ENCODE results near the gene ATXN2. TPM values are rescaled to one million over a fixed set of nuclear protein-coding genes. Genes with fewer than 3 reads are reported as not detected.

ATXN2 gene
- total RNA-seq, 1 experiment from 2014 or later: 56.3 TPM

- TF ChIP-seq E2F4 (CRISPR knock-in tag; IDR thresholded peaks at IDR 0.05; ENCODE audit: borderline replicate concordance, low read depth) (no peak), MAX (CRISPR knock-in tag; IDR thresholded peaks at IDR 0.05) (peak; percentile 86), PREB (CRISPR knock-in tag; IDR thresholded peaks at IDR 0.05; ENCODE audit: borderline replicate concordance) (no peak), CREB1 (CRISPR knock-in tag; IDR thresholded peaks at IDR 0.05) (no peak), SMAD4 (CRISPR knock-in tag; IDR thresholded peaks at IDR 0.05) (no peak), ATF1 (CRISPR knock-in tag; IDR thresholded peaks at IDR 0.05) (no peak), AR (CRISPR knock-in tag; IDR thresholded peaks at IDR 0.05) (no peak), HMGXB4 (CRISPR knock-in tag; IDR thresholded peaks at IDR 0.05) (peak; percentile 74; the same call in 1 of the 2 replicates), ESRRA (CRISPR knock-in tag; IDR thresholded peaks at IDR 0.05; ENCODE audit: borderline replicate concordance) (no peak), ATF6 (CRISPR knock-in tag; IDR thresholded peaks at IDR 0.05) (no peak), MXD4 (CRISPR knock-in tag; IDR thresholded peaks at IDR 0.05; ENCODE audit: borderline replicate concordance) (no peak), CTCF (IDR thresholded peaks at IDR 0.05) (peak; percentile 35; the same call in 1 of the 2 replicates), ERG (CRISPR knock-in tag; IDR thresholded peaks at IDR 0.05) (no peak; the same call in 1 of the 2 replicates), CBFB (CRISPR knock-in tag; IDR thresholded peaks at IDR 0.05; ENCODE audit: low read depth) (no peak), EMX1 (CRISPR knock-in tag; IDR thresholded peaks at IDR 0.05) (no peak), ZNF232 (CRISPR knock-in tag; IDR thresholded peaks at IDR 0.05) (no peak), ZNF416 (CRISPR knock-in tag; IDR thresholded peaks at IDR 0.05) (0 out of 2 replicates have a peak, but pooled peaks have one; percentile 29), TEAD4 (CRISPR knock-in tag; IDR thresholded peaks at IDR 0.05) (no peak), JAZF1 (CRISPR knock-in tag; IDR thresholded peaks at IDR 0.05) (no peak), RELA (CRISPR knock-in tag; IDR thresholded peaks at IDR 0.05; ENCODE audit: borderline replicate concordance) (no peak), ZNF423 (CRISPR knock-in tag; IDR thresholded peaks at IDR 0.05) (peak; percentile 80), NFYB (CRISPR knock-in tag; conservative IDR thresholded peaks at IDR 0.05; ENCODE audit: low read depth) (no peak), TCF7 (CRISPR knock-in tag; IDR thresholded peaks at IDR 0.05; ENCODE audit: low read depth) (no peak), ZBTB21 (CRISPR knock-in tag; IDR thresholded peaks at IDR 0.05; ENCODE audit: borderline replicate concordance) (no peak), IRF2 (CRISPR knock-in tag; IDR thresholded peaks at IDR 0.05; ENCODE audit: borderline replicate concordance, low read depth) (no peak), ZBTB43 (CRISPR knock-in tag; IDR thresholded peaks at IDR 0.05) (0 out of 2 replicates have a peak, but pooled peaks have one; percentile 11)
These were observed 193.8 kb downstream of the ATXN2 start (continued) for GRCh38 chr12:111405149-111405858.

All from WTC11 (cell line).